Measurements from ENCODE around the gene M6PR.
A peak's percentile ranks its signal among the peaks of the same experiment; 100 is the strongest.
"Not testable (repeated sequence)": the region's sequence is repeated elsewhere in the genome, so short reads cannot be mapped to it uniquely, and the experiment has no call there.

The M6PR gene

GRCh38 chr12:8937842-8938442 lies 11.5 kb downstream of the M6PR start:
- peak; percentile 79 for TF ChIP-seq REST (IDR thresholded peaks at IDR 0.05; ENCODE audit: insufficient replicate concordance, low read depth)
- DNase-seq (ENCODE audit: low read depth in 1 of 2, low spot score in 1 of 2); H3K27me3 ChIP-seq (ENCODE audit: insufficient read depth, poor library complexity, severe bottlenecking); H3K27ac ChIP-seq (replicated peaks); H3K4me3 ChIP-seq (replicated peaks; ENCODE audit: insufficient read depth, low read length): not testable (repeated sequence)

GRCh38 chr12:8936735-8937134 lies 12.7 kb downstream of the M6PR start:
- Histone ChIP-seq H3K4me3 (replicated peaks; ENCODE audit: insufficient read depth, low read length) (no peak overlapping the region), H3K27me3 (ENCODE audit: insufficient read depth, poor library complexity, severe bottlenecking) (no peaks in the 10 kb centered on the region), H3K27ac (replicated peaks) (no peak overlapping the region)
- no peak for TF ChIP-seq REST (IDR thresholded peaks at IDR 0.05; ENCODE audit: insufficient replicate concordance, low read depth)
- TF ChIP-seq SPI1 (IDR thresholded peaks at IDR 0.05; ENCODE audit: borderline replicate concordance, low read depth): no peak
- DNase-seq (ENCODE audit: low read depth in 1 of 2, low spot score in 1 of 2): no peak

- H3K27me3 ChIP-seq (ENCODE audit: insufficient read depth, poor library complexity, severe bottlenecking); H3K4me3 ChIP-seq (replicated peaks; ENCODE audit: insufficient read depth, low read length); DNase-seq (ENCODE audit: low read depth in 1 of 2, low spot score in 1 of 2); H3K27ac ChIP-seq (replicated peaks): not testable (repeated sequence)
These were observed 15.4 kb downstream of the M6PR start for GRCh38 chr12:8934080-8934479.

- not testable (repeated sequence) for H3K27ac ChIP-seq (replicated peaks); DNase-seq (ENCODE audit: low read depth in 1 of 2, low spot score in 1 of 2); H3K27me3 ChIP-seq (ENCODE audit: insufficient read depth, poor library complexity, severe bottlenecking); H3K4me3 ChIP-seq (replicated peaks; ENCODE audit: insufficient read depth, low read length)
These were observed 17.0 kb downstream of the M6PR start for GRCh38 chr12:8932464-8932863.

GRCh38 chr12:8930655-8931323 lies 18.7 kb downstream of the M6PR start:
- H3K27ac ChIP-seq (replicated peaks); H3K4me3 ChIP-seq (replicated peaks; ENCODE audit: insufficient read depth, low read length); H3K27me3 ChIP-seq (ENCODE audit: insufficient read depth, poor library complexity, severe bottlenecking); DNase-seq (ENCODE audit: low read depth in 1 of 2, low spot score in 1 of 2): not testable (repeated sequence)

- DNase-seq (ENCODE audit: low read depth in 1 of 2, low spot score in 1 of 2): no peak
These were observed 26.9 kb downstream of the M6PR start for GRCh38 chr12:8922544-8922943.

More at GRCh38 chr12:8922544-8922943, 26.9 kb downstream of the M6PR start:
- Histone ChIP-seq H3K4me3 (replicated peaks; ENCODE audit: insufficient read depth, low read length) (no peak overlapping the region), H3K27ac (replicated peaks) (no peak overlapping the region), H3K27me3 (ENCODE audit: insufficient read depth, poor library complexity, severe bottlenecking) (peaks cover 4% of the 10 kb centered on the region)
- TF ChIP-seq CTCF (IDR thresholded peaks at IDR 0.05; ENCODE audit: insufficient read depth, low read length): no peak
- no peak for TF ChIP-seq GABPA (IDR thresholded peaks at IDR 0.05; ENCODE audit: low read depth)
- no peak for TF ChIP-seq POLR2AphosphoS5 (IDR thresholded peaks at IDR 0.05; ENCODE audit: low read depth)
- no peak for TF ChIP-seq SPI1 (IDR thresholded peaks at IDR 0.05; ENCODE audit: borderline replicate concordance, low read depth)
- TF ChIP-seq REST (IDR thresholded peaks at IDR 0.05; ENCODE audit: insufficient replicate concordance, low read depth): no peak

Measured in HL-60 (cell line).